Adrenal gland (tissue), 12 donors: Measurements from ENCODE around the gene ATG4D. TPM values are rescaled to one million over a fixed set of nuclear protein-coding genes. Genes with fewer than 3 reads are reported as not detected.

Source experiments
- DNase-seq, 7 donors: peaks; one replicate each; pipeline ENCODE4 v3.0.0-alpha.2; 2019 to 2020
- H3K27ac ChIP-seq, 5 donors: fragments of 200-600 bp; sonication (generic) in 4 of 5; 1 replicate in 3 of 5; 2 replicates in 2 of 5; pipeline versions ENCODE4 v1.5.1 to v1.8.0; 2016 to 2020; ENCODE audit warnings: mild to moderate bottlenecking in 1 of 5
- H3K27me3 ChIP-seq: fragments of 200-600 bp; 2 replicates; pipeline ENCODE4 v1.8.0; 2021
- H3K36me3 ChIP-seq, 2 donors: fragments of 200-600 bp; replicated peaks in 1 of 2; 1 replicate in 1 of 2; 2 replicates in 1 of 2; pipeline versions ENCODE4 v1.5.1 to v1.8.0; 2018 to 2022
- H3K4me1 ChIP-seq, 2 donors: fragments of 200-600 bp; replicated peaks in 1 of 2; 1 replicate in 1 of 2; 2 replicates in 1 of 2; pipeline versions ENCODE4 v1.5.1 to v1.8.0; 2018 to 2021
- H3K4me3 ChIP-seq, 4 donors: fragments of 200-600 bp; sonication (generic) in 3 of 4; one replicate each; pipeline ENCODE4 v1.5.1; 2016 to 2018
- H3K9me3 ChIP-seq, 3 donors: fragments of 200-600 bp; sonication (generic) in 1 of 3; replicated peaks in 1 of 3; 1 replicate in 2 of 3; 2 replicates in 1 of 3; pipeline versions ENCODE4 v1.5.1 to v1.8.0; 2016 to 2021
- CTCF ChIP-seq, 6 experiments: fragments of 450-650 bp in 4 of 6; fragments of 200-600 bp in 2 of 6; sonication (generic) in 1 of 6; IDR thresholded peaks; 1 replicate in 5 of 6; 2 replicates in 1 of 6; pipeline versions ENCODE4 v1.5.1 to v1.8.0; 2016 to 2021; ENCODE audit warnings: antibody characterized with exemption in 6 of 6, mild to moderate bottlenecking in 2 of 6, moderate library complexity in 1 of 6
- POLR2A ChIP-seq, 2 donors: fragments of 450-650 bp; IDR thresholded peaks; one replicate each; pipeline ENCODE4 v1.6.1; 2017; ENCODE audit warnings: antibody characterized with exemption in 2 of 2, mild to moderate bottlenecking in 2 of 2, moderate library complexity in 1 of 2
- WGBS, 4 donors: extraction: QIAGEN DNeasy Blood & Tissue Kit in 2 of 4; methylation state at CpG; one replicate each; pipeline versions ENCODE4 v1.1.5 to v1.1.7; 2013 to 2017; 5-methylcytosine and 5-hydroxymethylcytosine counted together
- intact Hi-C, 2 donors: fragments of 100-400 bp; cut with DNase I; formaldehyde crosslinking; loops; one replicate each; pipeline versions ENCODE4 v1.14.1 to v1.15.0; 2022 to 2023
- polyA plus RNA-seq, 3 donors: library from polyadenylated mRNA; stranded (reverse); fragments of 200-250 nt in 2 of 3; fragments of 350-450 nt in 1 of 3; fragmentation: Illumina TruSeq in 1 of 3; extraction: RNeasy Lipid Tissue Mini Kit (QIAGEN cat#74804) in 1 of 3; gene quantifications; one replicate each; pipeline ENCODE4 v1.2.3, GENCODE V29; 2013 to 2014
- total RNA-seq, 9 donors: library from RNA; depleted of rRNA in 4 of 9; stranded (reverse); fragments of >200 nt in 4 of 9; fragments of 120-200 nt in 1 of 9; fragmentation: NEBNext Ultra II Directional in 1 of 9; extraction: Animal tissue kit (Norgen Biotek cat#: 25700) in 1 of 9; gene quantifications; one replicate each; pipeline versions ENCODE4 v1.1.0 to v1.2.4, GENCODE V29; 2013 to 2023
- donor health status: healthy with polysubstance abuse.
- donor health status: Bipolar disorder and iron deficiency.
- donor health status: DM: yes; HTN: yes; CAD: no.
- donor health status: DM: no; HTN: no; CAD: no.
- donor health status: DM: no; HTN: no; CAD: no.
- donor health status: DM: yes; HTN: yes; CAD: no.

ATG4D gene
- total and polyA plus RNA-seq, 12 donors = 7.4 to 93.7 (median 38.5) TPM

GRCh38 chr19:10557603-10558197, 14.0 kb downstream of the ATG4D start:
- no peaks in the 10 kb centered on the region for H3K9me3 ChIP-seq
- no peak overlapping the region for H3K27ac ChIP-seq
- intact Hi-C loops = no loop called here
- no peak for TF ChIP-seq CTCF (IDR thresholded peaks at IDR 0.05)
- no peak for TF ChIP-seq POLR2A (IDR thresholded peaks at IDR 0.05)
- 89 to 95% (median 92%) methylated on average over 27 to 33 of the region's 33 CpGs for WGBS, 4 donors
- DNase-seq = no peak
- H3K4me1 ChIP-seq = no peaks in the 10 kb centered on the region
- H3K36me3 ChIP-seq = peaks cover 0 to 82% of the 10 kb centered on the region in 2 donors
- H3K4me3 ChIP-seq = no peak overlapping the region
- no peaks in the 10 kb centered on the region for H3K27me3 ChIP-seq

- Histone ChIP-seq H3K27me3 (no peaks in the 10 kb centered on the region), H3K4me3 (no peak overlapping the region), H3K4me1 (peaks cover 0 to 6% of the 10 kb centered on the region in 2 donors), H3K27ac (no peak overlapping the region), H3K9me3 (no peaks in the 10 kb centered on the region), H3K36me3 (peaks cover 0 to 57% of the 10 kb centered on the region in 2 donors)
- intact Hi-C loops = no loop called here
- no peak for DNase-seq
- TF ChIP-seq CTCF (IDR thresholded peaks at IDR 0.05) = no peak
- no peak for TF ChIP-seq POLR2A (IDR thresholded peaks at IDR 0.05)
- 91 to 96% (median 91%) methylated on average over 7 of the region's 7 CpGs for WGBS, 4 donors
These were observed 16.4 kb downstream of the ATG4D start for GRCh38 chr19:10560154-10560553.

- Histone ChIP-seq H3K27me3 (no peaks in the 10 kb centered on the region), H3K27ac (no peak overlapping the region), H3K9me3 (no peaks in the 10 kb centered on the region), H3K4me1 (peaks cover 10 to 22% of the 10 kb centered on the region in 2 donors), H3K4me3 (no peak overlapping the region), H3K36me3 (peaks cover 0 to 35% of the 10 kb centered on the region in 2 donors)
- intact Hi-C loops = no loop called here
- no peak for TF ChIP-seq CTCF (IDR thresholded peaks at IDR 0.05)
- no peak for TF ChIP-seq POLR2A (IDR thresholded peaks at IDR 0.05)
- 91 to 93% (median 92%) methylated on average over 5 of the region's 5 CpGs for WGBS, 4 donors
- DNase-seq = no peak
These were observed 18.9 kb downstream of the ATG4D start for GRCh38 chr19:10562609-10563008.

GRCh38 chr19:10565028-10565566, 21.4 kb downstream of the ATG4D start:
- WGBS, 4 donors = 12 to 22% (median 19%) methylated on average over 10 of the region's 10 CpGs
- Histone ChIP-seq H3K27me3 (no peaks in the 10 kb centered on the region), H3K4me1 (peaks cover 10 to 37% of the 10 kb centered on the region in 2 donors), H3K27ac (peak overlapping the region in 4 of 5 donors; percentile 52 to 86 (median 80)), H3K36me3 (peaks cover 0 to 12% of the 10 kb centered on the region in 2 donors), H3K4me3 (peak overlapping the region; percentile 16 to 90 (median 60)), H3K9me3 (no peaks in the 10 kb centered on the region)
- TF ChIP-seq CTCF (IDR thresholded peaks at IDR 0.05) (no peak), POLR2A (IDR thresholded peaks at IDR 0.05) (no peak)
- peak in 3 of 7 donors; percentile 45 to 50 (median 45) for DNase-seq
- intact Hi-C loops = loop anchor here in 1 of 2 donors (5.0 kb wide), 1 partner anchor 63 kb away; the partner anchor contains the start of gene KEAP1
